ENCODE data around the gene KDM4C.
"Not testable (repeated sequence)": the region's sequence is repeated elsewhere in the genome, so short reads cannot be mapped to it uniquely, and the experiment has no call there.

KDM4C gene

DNA sequence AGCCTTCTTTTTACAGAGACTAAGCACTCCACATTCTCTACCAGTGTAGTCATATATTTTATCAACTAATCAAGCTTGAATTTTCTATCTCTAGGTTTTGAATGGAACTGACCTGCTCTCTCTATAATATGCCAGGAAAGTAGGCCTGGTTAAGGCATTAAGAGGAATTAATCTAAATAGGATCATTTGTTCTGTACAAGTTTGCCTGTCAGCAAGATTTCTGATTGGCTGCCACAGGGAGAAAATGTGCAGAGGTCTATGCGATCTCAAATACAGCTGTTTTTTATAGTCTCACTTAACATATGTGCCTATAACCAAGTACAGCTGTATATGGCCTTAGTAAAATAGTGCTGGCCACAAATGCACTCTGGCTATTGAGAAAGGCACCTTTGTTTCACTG, 418.8 kb downstream of the KDM4C start:
- DNase-seq = no peak

DNA sequence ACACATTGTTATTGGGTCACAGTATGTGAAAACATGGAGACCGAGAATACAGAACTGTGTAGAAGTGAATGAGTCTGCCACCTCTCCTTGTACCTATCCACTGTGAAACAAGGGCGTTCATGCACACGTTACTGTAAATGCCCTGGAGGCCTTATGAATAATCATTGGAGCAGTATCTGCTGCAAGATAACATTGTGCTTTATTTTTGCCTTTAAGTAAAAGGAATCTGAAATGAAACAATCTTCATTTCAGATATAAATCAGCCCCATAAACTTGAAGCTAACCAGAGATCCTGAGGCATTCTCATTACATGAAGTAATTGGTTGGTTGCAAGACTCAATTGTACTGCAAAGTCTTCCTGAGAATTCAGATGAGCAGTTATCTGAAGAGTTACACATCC, 419.6 kb downstream of the KDM4C start:
- no peak for DNase-seq

DNA sequence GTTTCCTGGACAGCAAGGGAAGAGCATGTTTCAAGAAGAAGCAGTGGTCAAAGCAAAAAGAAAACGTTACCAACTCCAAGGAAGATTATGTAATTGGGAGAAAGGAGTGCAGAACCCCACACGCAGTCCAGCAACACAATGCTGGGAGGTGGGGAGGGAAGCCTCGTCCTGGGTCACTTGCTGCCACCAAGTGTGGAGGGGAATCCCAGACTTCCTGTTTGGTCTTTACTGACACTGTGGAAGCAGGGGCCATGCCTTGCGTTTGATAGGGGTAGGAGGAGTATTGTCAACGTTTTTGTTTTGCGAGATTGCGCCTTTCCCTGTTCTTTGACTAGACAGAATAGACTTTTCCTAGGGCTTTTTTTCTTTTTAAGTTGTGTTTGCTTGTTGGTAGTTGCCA, 421.0 kb downstream of the KDM4C start:
- no peak for DNase-seq

- DNase-seq = no peak
Observed at GRCh38 chr9:7180247-7180646, 422.5 kb downstream of the KDM4C start.

DNA sequence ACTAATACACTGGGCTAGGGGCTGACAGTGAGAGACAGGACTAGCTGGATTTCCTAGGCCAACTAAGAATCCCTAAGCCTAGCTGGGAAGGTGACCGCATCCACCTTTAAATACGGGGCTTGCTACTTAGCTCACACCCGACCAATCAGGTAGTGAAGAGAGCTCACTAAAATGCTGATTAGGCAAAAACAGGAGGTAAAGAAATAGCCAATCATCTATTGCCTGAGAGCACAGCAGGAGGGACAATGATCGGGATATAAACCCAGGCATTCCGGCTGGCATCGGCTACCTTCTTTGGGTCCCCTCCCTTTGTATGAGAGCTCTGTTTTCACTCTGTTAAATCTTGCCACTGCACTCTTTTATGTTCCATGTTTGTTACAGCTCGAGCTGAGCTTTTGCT, 425.4 kb downstream of the KDM4C start:
- not testable (repeated sequence) for DNase-seq

DNA sequence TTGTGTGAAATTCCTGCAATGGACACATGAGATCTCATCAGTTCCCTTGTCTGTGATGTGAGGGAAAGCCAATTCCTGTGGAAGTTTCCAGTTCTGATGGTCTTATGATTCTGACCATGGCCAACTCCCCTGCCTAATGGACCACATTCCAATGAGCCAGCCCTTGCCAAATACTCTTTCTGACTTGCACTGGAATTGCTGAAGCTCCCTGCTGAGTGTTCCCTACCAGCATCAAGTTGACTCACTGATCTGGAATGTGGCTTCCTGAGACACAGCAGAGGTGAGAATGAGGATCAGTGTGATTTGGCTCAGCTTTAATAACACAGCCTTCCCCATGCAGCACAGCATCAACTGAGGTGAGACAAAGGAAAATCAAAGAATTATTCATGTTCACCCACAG, 427.8 kb downstream of the KDM4C start:
- no peak for DNase-seq

GRCh38 chr9:7186175-7186574, 428.4 kb downstream of the KDM4C start:
- no peak for DNase-seq

DNA sequence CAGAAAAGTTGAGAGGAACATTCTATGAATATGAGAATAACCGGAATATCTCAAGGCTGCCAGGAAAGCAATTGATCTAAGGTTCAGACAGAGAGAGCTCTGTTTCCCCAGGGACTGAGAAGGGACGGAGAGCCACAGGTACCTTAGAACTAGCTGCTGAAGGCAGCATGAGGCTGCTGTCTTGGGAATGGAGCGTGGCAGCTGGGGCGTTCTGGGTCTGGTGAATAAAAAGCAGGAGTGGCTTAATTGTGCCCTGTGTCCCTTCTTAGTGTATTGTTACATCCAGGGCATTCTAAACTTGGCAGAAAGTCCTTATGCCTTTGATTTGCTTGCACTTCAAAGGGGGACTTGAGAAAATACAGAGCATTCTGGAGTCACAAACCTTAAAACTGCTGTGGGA, 434.5 kb downstream of the KDM4C start:
- DNase-seq = no peak

DNA sequence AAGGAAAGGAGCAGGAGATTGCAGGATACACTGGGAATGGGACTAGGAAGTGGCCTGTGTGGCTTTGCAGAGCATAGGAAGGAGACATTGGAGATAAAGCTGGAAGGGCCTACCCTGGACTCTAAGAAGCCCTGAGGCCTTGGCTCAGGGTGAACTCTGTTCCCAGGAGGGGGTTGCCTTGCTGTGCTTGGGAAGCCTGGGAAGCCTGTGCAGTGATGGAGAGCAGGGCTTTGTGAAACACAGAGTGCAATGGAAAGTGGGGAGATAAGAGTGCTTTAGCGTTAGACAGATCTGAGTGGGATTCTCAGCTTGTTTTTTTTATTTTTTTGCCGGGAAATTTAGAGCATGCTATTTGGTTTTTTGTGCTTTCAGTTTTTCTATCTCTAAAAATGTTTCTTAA, 437.8 kb downstream of the KDM4C start:
- no peak for DNase-seq

- no peak for DNase-seq
Observed at GRCh38 chr9:7196467-7196866, 438.7 kb downstream of the KDM4C start.

GRCh38 chr9:7201196-7201595, 443.4 kb downstream of the KDM4C start:
- no peak for DNase-seq

GRCh38 chr9:7205806-7206205, 448.0 kb downstream of the KDM4C start:
- DNase-seq = no peak

DNA sequence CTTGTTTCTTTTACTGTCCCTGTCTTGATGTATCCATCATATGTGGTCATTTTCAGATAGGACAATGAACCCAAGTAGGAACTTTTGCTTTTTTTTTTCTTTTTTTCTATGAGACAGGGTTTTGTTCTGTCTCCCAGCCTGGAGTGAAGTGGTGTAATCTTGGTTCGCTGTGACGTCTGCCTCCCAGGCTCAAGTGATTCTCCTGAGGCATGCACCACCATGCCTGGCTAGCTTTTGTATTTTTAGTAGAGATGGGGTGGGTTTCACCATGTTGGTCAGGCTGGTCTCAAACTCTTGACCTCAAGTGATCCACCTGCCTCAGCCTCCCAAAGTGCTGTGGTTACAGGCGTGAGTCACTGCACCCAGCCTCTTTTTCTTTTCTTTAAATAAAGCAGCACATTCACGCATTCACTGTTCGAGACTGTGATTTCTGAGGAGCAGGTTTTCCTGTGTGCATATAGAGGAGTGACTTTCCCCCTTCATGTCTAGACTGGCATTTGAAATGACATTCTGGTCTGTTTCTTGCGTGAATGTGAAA, 448.5 kb downstream of the KDM4C start:
- no peak for DNase-seq

DNA sequence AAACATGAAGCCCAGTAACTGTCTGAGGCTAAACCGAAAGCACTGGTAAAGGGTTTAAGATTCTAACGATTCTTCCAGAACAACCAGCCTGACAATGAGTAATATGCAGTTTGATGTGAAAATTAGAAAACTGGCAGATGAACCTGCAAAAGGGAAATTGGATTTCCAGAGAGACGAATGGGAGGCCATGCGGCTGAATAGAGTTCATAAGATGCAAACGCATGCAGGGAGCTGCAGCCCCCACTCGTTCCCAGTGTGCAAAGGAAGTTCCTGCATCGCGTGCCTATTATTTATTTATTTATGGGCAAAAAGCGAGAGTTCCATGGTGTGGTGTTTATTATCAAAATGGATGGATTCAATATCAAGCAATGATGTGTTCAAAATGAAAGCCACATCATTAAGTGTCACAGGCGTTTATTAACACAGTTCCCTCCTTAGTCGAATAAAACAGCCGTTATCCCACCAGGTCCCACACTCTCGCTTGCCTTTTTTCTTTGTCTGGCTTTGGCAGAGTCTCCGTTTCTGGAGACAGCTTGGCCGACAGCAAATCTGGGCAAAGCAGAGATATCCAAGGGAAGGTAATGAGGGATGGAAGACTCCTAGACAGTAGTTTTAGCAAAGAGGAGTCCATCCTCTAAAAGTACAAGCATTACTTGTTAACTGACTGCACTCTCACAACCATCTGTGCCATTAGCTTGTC, 451.4 kb downstream of the KDM4C start:
- no peak for DNase-seq

DNA sequence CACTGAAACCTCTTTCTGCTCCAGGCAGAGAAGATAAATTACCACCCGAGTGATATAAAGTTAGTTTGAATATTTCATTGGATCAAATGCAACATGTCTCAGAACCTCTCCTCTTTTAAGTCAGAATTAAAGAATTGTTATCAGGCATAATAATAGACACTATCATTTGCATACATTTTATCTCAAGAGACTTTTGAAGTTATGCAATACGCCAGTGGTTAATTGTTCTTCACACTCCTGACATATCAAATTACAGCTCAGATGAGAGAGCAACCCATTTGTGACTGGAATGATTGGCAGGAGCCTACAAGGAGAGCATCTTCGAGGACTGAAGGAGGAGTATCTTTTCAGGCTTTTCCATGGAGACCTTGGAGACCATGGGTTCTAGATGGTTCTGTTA, 452.2 kb downstream of the KDM4C start:
- no peak for DNase-seq

DNA sequence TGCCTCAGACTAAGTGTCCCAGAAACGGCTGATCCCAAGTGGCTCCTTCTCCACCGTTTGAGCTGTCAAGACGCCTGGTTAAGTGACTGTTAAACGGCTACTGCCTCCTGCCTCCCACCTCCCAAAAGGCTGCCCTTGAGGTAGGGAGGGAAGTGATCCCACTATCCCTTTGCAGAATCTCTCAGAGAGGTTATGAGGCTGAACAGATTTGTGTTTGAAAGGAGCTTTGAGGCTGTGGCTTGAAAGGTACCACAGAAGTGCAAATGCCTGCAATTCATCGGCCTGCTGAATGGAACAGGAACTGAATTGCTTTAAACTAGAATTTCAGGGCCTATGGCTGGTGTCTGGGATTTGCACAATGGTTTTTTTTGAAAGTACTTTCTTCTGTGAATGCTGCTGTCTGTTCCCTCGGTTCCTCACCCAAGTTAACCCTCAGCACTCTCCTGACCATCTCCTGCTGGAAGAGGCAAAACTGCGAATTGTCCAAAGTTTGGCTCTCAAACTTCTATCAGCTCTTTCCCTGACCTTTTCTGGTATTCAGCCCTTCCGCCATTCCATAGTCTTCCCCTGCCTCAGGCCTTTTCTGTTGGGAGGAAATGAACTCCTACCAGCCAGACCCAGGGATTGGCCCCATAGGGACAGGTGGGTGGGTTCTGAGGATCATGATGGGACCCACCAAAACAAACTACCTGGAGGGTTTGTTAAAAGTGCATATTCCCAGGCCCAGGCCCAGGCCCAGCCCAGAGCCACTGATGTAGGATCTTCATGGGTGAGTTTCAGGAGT, 453.3 kb downstream of the KDM4C start:
- no peak for DNase-seq

- no peak for DNase-seq
Observed at GRCh38 chr9:7211657-7212056, 453.9 kb downstream of the KDM4C start.

DNA sequence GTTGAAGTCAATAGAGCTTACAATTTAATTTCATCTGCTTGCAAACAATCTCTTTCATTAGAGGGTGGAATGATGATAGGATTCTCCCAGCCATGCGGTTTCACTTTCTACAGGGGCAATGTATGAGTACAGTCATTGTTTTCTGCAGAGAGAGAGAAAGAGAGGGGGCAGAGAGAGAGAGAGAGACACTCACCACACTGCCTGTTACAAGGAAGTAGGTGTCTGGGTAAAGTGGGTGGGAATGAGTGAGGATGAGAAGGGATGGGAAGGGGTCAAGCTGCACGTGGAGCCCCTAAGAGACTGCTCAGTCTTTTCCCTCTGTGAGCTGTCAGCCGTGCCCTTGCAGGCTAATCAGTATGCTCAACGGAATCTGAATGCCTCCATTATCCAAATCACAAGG, 454.3 kb downstream of the KDM4C start:
- DNase-seq = no peak

GRCh38 chr9:7216004-7216841, 458.4 kb downstream of the KDM4C start:
- no peak for DNase-seq

GRCh38 chr9:7223981-7224380, 466.2 kb downstream of the KDM4C start:
- DNase-seq = no peak

Measured in activated CD4-positive, alpha-beta T cell treated with anti-CD3 and anti-CD28 coated beads, Interleukin-2, amount 50 U/mL, for 1 hour (primary cell).